GM12878 (cell line): ENCODE results near the gene MAZ. TPM values are rescaled to one million over a fixed set of nuclear protein-coding genes. Genes with fewer than 3 reads are reported as not detected.

Experiments
- ATAC-seq: fragments of 200-7000 bp; cut with Tn5 transposase; 3 replicates; pipeline ENCODE4 v1.9.1; 2020; ENCODE audit warnings: mild to moderate bottlenecking, moderate library complexity
- BruUV-seq: library from RNA; stranded (reverse); fragments of 400-500 nt; replicated peaks from 2 replicates; lab custom pipeline; 2021; lab: Mats Ljungman, UMichigan
- CTCF ChIA-PET: fragments of 300-600 bp; sonication (Branson Sonifier 250); formaldehyde crosslinking; extraction: SDS; loops from one replicate; lab custom pipeline; 2021; ENCODE audit warnings: inconsistent platforms; lab: Yijun Ruan, JAX
- POLR2A ChIA-PET: fragments of 350-600 bp; formaldehyde crosslinking; extraction: SDS; loops from one replicate; lab custom pipeline; 2021; ENCODE audit warnings: inconsistent platforms; lab: Charles Lee
- RAD21 ChIA-PET: fragments of 300-600 bp; sonication (Branson Sonifier 250); formaldehyde crosslinking; loops from one replicate; lab custom pipeline; 2023; ENCODE audit warnings: antibody characterized with exemption; ENCODE audit not compliant: unreplicated experiment; lab: Charles Lee
- SMC1A ChIA-PET: fragments of 300-600 bp; sonication (Branson Sonifier 250); formaldehyde crosslinking; loops from one replicate; lab custom pipeline; 2023; ENCODE audit not compliant: unreplicated experiment, uncharacterized antibody; lab: Charles Lee
- DNase-seq: peaks from one replicate; pipeline ENCODE4 v3.0.0-alpha.2; 2011; ENCODE audit warnings: low read depth, low spot score
- FAIRE-seq: peaks from 3 replicates; lab custom pipeline; 2011; peaks lifted over from hg19 to GRCh38; lab: Jason Lieb, UNC
- H2AFZ ChIP-seq: 2 replicates; pipeline ENCODE4 v1.6.0; 2011; ENCODE audit warnings: low read depth, low read length, control low read depth; ENCODE audit not compliant: control insufficient read depth
- H3K27ac ChIP-seq: 2 replicates; pipeline ENCODE4 v1.5.1; 2011; ENCODE audit warnings: control low read depth; ENCODE audit not compliant: control insufficient read depth, insufficient read depth
- H3K27me3 ChIP-seq, 2 experiments: replicated peaks in 1 of 2; 2 replicates each; pipeline versions ENCODE4 v1.6.0 to v1.6.1; 2011; ENCODE audit warnings: low read length in 1 of 2; ENCODE audit not compliant: control insufficient read depth in 2 of 2, insufficient read depth in 2 of 2
- H3K36me3 ChIP-seq, 2 experiments: 2 replicates each; pipeline ENCODE4 v1.5.1; 2011; ENCODE audit warnings: low read length in 1 of 2; ENCODE audit not compliant: control insufficient read depth in 2 of 2, insufficient read depth in 2 of 2
- H3K4me1 ChIP-seq: 2 replicates; pipeline ENCODE4 v1.6.1; 2011; ENCODE audit warnings: mild to moderate bottlenecking, low read length, moderate library complexity, mixed read lengths; ENCODE audit not compliant: control insufficient read depth, insufficient read depth
- H3K4me2 ChIP-seq: 2 replicates; pipeline ENCODE4 v1.6.0; 2011; ENCODE audit warnings: control low read depth; ENCODE audit not compliant: control insufficient read depth, insufficient read depth
- H3K4me3 ChIP-seq: fragments of 200-600 bp; sonication (generic); 2 replicates; pipeline ENCODE4 v1.5.1; 2016
- H3K79me2 ChIP-seq: 2 replicates; pipeline ENCODE4 v1.6.0; 2011; ENCODE audit warnings: low read length; ENCODE audit not compliant: control insufficient read depth, insufficient read depth
- H3K9ac ChIP-seq: 2 replicates; pipeline ENCODE4 v1.8.0; 2011; ENCODE audit warnings: low read length, control low read depth, mixed read lengths; ENCODE audit not compliant: control insufficient read depth, insufficient read depth
- H3K9me3 ChIP-seq: replicated peaks from 3 replicates; pipeline ENCODE4 v1.5.1; 2011; ENCODE audit warnings: mild to moderate bottlenecking, low read length; ENCODE audit not compliant: control insufficient read depth, insufficient read depth
- H4K20me1 ChIP-seq: 2 replicates; pipeline ENCODE4 v1.6.0; 2011; ENCODE audit not compliant: control insufficient read depth, insufficient read depth
- BRCA1 ChIP-seq: IDR thresholded peaks from 2 replicates; pipeline ENCODE4 v1.6.1; 2011; ENCODE audit warnings: low read depth, low read length, improper control_type of control experiment
- CBFB ChIP-seq: IDR thresholded peaks from 2 replicates; pipeline ENCODE4 v1.6.1; 2016; ENCODE audit warnings: antibody characterized with exemption, low read depth
- CEBPB ChIP-seq, 2 experiments: fragments of 150-350 bp in 1 of 2; IDR thresholded peaks; 2 replicates each; pipeline ENCODE4 v1.6.1; 2012 to 2014; ENCODE audit warnings: low read depth in 2 of 2, low read length in 2 of 2, borderline replicate concordance in 1 of 2, inconsistent platforms in 1 of 2
- HDGF ChIP-seq: fragments of 450-650 bp; IDR thresholded peaks from 2 replicates; pipeline ENCODE4 v1.6.1; 2016; ENCODE audit warnings: antibody characterized with exemption
- IKZF2 ChIP-seq, 2 experiments: fragments of 450-650 bp; IDR thresholded peaks; 2 replicates each; pipeline ENCODE4 v1.6.1; 2017; ENCODE audit warnings: mild to moderate bottlenecking in 2 of 2, moderate library complexity in 2 of 2
- MTA2 ChIP-seq: fragments of 450-650 bp; IDR thresholded peaks from 2 replicates; pipeline ENCODE4 v1.6.1; 2016; ENCODE audit warnings: low read depth, mild to moderate bottlenecking, moderate library complexity
- RAD21 ChIP-seq: IDR thresholded peaks from 2 replicates; pipeline ENCODE4 v1.6.1; 2011; ENCODE audit warnings: mild to moderate bottlenecking, low read depth, low read length, moderate library complexity; ENCODE audit not compliant: insufficient read depth
- SUPT20H ChIP-seq: IDR thresholded peaks from 2 replicates; pipeline ENCODE4 v1.6.1; 2011; ENCODE audit warnings: low read depth, mild to moderate bottlenecking, low read length, moderate library complexity, borderline replicate concordance; ENCODE audit not compliant: control insufficient read depth
- TCF3 ChIP-seq: IDR thresholded peaks from 2 replicates; pipeline ENCODE4 v1.6.1; 2012; ENCODE audit warnings: low read depth, mild to moderate bottlenecking, low read length, borderline replicate concordance; ENCODE audit not compliant: insufficient read depth
- ZNF384 ChIP-seq: IDR thresholded peaks from 2 replicates; pipeline ENCODE4 v1.6.1; 2012; ENCODE audit warnings: low read depth, mild to moderate bottlenecking, low read length, improper control_type of control experiment, borderline replicate concordance
- WGBS: methylation state at CpG from one replicate; pipeline ENCODE4 v1.1.6; 2016; ENCODE audit warnings: low lambda C conversion rate; ENCODE audit not compliant: insufficient replicate concordance, insufficient coverage; ENCODE audit errors: missing lambda C conversion rate; 5-methylcytosine and 5-hydroxymethylcytosine counted together
- in situ Hi-C: fragments of 300-500 bp; cut with MboI; formaldehyde crosslinking; loops from 9 replicates; pipeline ENCODE4 v1.14.3; 2018; ENCODE audit warnings: mixed read lengths
- intact Hi-C: fragments of 100-400 bp; cut with micrococcal nuclease; formaldehyde crosslinking; loops from one replicate; pipeline ENCODE4 v1.14.2; 2022; ENCODE audit not compliant: unreplicated experiment
- polyA plus RNA-seq, 11 experiments: library from polyadenylated mRNA; depleted of rRNA in 4 of 11; unstranded in 6 of 11; stranded (reverse) in 5 of 11; fragments of >200 nt; fragmentation: Nextera tagmentation in 4 of 11; fragmentation: Illumina TruSeq in 1 of 11; extraction: Ambion mirVana in 4 of 11; extraction: Trizol in 1 of 11; gene quantifications; 1 replicate in 1 of 11; 2 replicates in 10 of 11; pipeline versions ENCODE4 v1.2.1 to v1.2.3, GENCODE V29; 2011 to 2016; ENCODE audit warnings: inconsistent platforms in 2 of 11, missing spikeins in 2 of 11, low read depth in 1 of 11
- total RNA-seq, 4 experiments: library from RNA; depleted of rRNA in 3 of 4; stranded (reverse); fragments of >200 nt in 3 of 4; fragmentation: Illumina TruSeq in 1 of 4; extraction: Trizol in 1 of 4; gene quantifications; 2 replicates each; pipeline versions ENCODE4 v1.2.1 to v1.2.3, GENCODE V29; 2013 to 2021
- TF ChIP-seq, protein P1 (sequence below): IDR thresholded peaks from 2 replicates; pipeline ENCODE4 v1.6.1; 2011; ENCODE audit warnings: borderline replicate concordance, low read depth, mild to moderate bottlenecking, moderate library complexity, mixed read lengths, low read length; ENCODE audit not compliant: insufficient read depth; ENCODE audit errors: extremely low read length
- TF ChIP-seq, protein P2 (sequence below): fragments of 450-650 bp; IDR thresholded peaks from 2 replicates; pipeline ENCODE4 v1.6.1; 2017; ENCODE audit warnings: low read depth, mild to moderate bottlenecking, moderate library complexity

Gene MAZ
- total and polyA plus RNA-seq, 10 of the 15 experiments (the other 5 are each of a cell fraction or from before 2014, with no cell fraction given): 23.9 to 309 (median 116) TPM

DNA sequence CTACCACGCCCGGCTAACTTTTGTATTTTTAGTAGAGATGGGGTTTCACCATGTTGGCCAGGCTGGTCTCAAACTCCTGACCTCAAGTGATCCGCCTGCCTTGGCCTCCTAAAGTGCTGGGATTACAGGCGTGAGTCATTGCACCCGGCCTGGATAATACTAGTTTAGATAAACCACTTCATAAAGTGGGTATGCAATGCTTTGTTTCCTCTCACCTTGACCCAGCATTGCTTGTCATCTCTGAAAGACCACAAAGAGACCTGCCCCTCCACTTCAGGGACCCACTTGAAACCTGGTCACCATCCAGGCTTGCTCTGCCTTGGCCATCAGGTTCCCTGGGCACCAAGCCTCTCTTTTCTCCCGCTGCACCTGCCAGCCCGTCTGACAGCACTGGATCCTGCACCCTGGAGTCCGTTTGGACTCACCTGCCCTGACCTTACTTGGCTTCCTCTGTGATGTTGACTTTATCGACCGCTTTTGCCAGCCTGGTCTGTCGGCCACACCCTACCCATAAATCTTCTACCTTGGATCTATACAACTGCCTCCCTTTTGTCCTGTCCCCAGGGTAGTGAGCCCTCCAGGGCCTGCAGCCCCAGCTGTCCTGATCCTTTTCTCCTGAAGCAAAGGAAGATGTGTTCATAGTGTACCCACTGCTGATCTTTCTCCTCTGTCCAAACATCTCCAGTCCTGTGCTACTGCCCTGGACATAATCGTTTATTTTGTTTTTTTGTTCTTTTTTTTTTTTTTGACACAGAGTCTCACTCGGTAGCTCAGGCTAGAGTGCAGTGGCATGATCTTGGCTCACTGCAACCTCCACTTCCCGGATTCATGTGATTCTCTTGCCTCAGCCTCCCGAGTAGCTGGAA is 40.9 kb upstream of the MAZ start:
- CTCF ChIA-PET: interaction anchor here (0.8 kb wide), 1 partner anchor 11 kb away, joined by 3 read pairs; no protein-coding TSS in a partner anchor
- Histone ChIP-seq H3K27me3 (no peaks in the 10 kb centered on the region), H3K27ac (no peak overlapping the region), H2AFZ (no peak overlapping the region), H3K4me1 (no peaks in the 10 kb centered on the region), H3K4me2 (no peak overlapping the region), H3K9me3 (no peaks in the 10 kb centered on the region), H3K79me2 (no peaks in the 10 kb centered on the region), H3K36me3 (no peaks in the 10 kb centered on the region), H4K20me1 (no peaks in the 10 kb centered on the region), H3K9ac (no peak overlapping the region), H3K4me3 (no peak overlapping the region)
- DNase-seq (no peak), FAIRE-seq (no peak), ATAC-seq (no peak)
- 58% methylated on average over 15 of the region's 15 CpGs for WGBS
- BruUV-seq: no TSS peak
- SMC1A ChIA-PET: interaction anchor here (0.7 kb wide), 1 partner anchor 9 kb away, joined by 3 read pairs; no protein-coding TSS in a partner anchor
- POLR2A ChIA-PET: interaction anchor here (0.6 kb wide), 2 partner anchors 11 kb away, joined by 3 to 6 read pairs; no protein-coding TSS in a partner anchor
- RAD21 ChIA-PET: interaction anchor here (0.6 to 0.9 kb wide), 2 partner anchors 25 to 813 kb away, joined by 3 read pairs; no protein-coding TSS in a partner anchor
- TF ChIP-seq, protein P1, sequence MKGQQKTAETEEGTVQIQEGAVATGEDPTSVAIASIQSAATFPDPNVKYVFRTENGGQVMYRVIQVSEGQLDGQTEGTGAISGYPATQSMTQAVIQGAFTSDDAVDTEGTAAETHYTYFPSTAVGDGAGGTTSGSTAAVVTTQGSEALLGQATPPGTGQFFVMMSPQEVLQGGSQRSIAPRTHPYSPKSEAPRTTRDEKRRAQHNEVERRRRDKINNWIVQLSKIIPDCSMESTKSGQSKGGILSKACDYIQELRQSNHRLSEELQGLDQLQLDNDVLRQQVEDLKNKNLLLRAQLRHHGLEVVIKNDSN: no peak
- in situ Hi-C loops (no loop called here), intact Hi-C loops (no loop called here)

DNA sequence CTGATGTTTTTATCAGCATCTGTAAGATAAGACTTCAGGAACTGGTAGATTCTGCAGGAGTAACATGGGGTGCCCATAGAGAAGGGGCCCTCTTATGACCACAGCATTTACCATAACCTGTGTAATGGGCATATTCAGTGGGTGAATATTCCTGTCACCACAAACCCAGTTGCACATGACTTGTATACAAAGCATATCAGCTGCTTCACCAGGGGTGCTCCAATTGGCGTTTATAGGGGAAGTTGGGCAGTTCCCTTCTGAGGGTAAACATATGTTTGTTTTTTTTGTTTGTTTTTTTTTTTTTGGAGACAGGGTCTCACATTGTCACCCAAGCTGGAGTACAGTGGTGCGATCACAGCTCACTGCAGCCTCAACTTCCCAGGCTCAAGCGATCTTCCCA is 39.8 kb upstream of the MAZ start:
- Histone ChIP-seq H3K9me3 (no peaks in the 10 kb centered on the region), H3K36me3 (no peaks in the 10 kb centered on the region), H2AFZ (no peak overlapping the region), H3K4me2 (no peak overlapping the region), H3K4me3 (no peak overlapping the region), H3K27me3 (no peaks in the 10 kb centered on the region), H3K4me1 (no peaks in the 10 kb centered on the region), H4K20me1 (no peaks in the 10 kb centered on the region), H3K79me2 (no peaks in the 10 kb centered on the region), H3K27ac (no peak overlapping the region), H3K9ac (no peak overlapping the region)
- intact Hi-C loops: no loop called here
- FAIRE-seq: no peak
- no peak for ATAC-seq
- 63% methylated on average over 3 of the region's 3 CpGs for WGBS
- in situ Hi-C loops: no loop called here
- POLR2A ChIA-PET: interaction anchor here (0.6 kb wide), 1 partner anchor 11 kb away, joined by 8 read pairs; no protein-coding TSS in a partner anchor
- DNase-seq: no peak
- RAD21 ChIA-PET: interaction anchor here (0.9 kb wide), 1 partner anchor 49 kb away, joined by 3 read pairs; the partner anchor contains the start of gene PAGR1
- SMC1A ChIA-PET: interaction anchor here (0.8 kb wide), 2 partner anchors 10 to 12 kb away, joined by 3 read pairs; no protein-coding TSS in a partner anchor
- CTCF ChIA-PET: interaction anchor here (0.6 kb wide), 1 partner anchor 55 kb away, joined by 3 read pairs; no protein-coding TSS in a partner anchor
- no TSS peak for BruUV-seq
- TF ChIP-seq HDGF (no peak), BRCA1 (no peak), SUPT20H (no peak), ZNF384 (no peak), IKZF2 (IDR thresholded peaks at IDR 0.05) (no peak), MTA2 (no peak), CEBPB (IDR thresholded peaks at IDR 0.05; ENCODE audit: borderline replicate concordance in 1 of 2, low read depth in 2 of 2, low read length in 2 of 2) (no peak), CBFB (no peak), RAD21 (no peak), TCF3 (no peak)
- TF ChIP-seq, protein P2, sequence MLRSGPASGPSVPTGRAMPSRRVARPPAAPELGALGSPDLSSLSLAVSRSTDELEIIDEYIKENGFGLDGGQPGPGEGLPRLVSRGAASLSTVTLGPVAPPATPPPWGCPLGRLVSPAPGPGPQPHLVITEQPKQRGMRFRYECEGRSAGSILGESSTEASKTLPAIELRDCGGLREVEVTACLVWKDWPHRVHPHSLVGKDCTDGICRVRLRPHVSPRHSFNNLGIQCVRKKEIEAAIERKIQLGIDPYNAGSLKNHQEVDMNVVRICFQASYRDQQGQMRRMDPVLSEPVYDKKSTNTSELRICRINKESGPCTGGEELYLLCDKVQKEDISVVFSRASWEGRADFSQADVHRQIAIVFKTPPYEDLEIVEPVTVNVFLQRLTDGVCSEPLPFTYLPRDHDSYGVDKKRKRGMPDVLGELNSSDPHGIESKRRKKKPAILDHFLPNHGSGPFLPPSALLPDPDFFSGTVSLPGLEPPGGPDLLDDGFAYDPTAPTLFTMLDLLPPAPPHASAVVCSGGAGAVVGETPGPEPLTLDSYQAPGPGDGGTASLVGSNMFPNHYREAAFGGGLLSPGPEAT: no peak
